RWPE1 (cell line): ENCODE measurements around the gene SERPINB5.
A peak's percentile ranks its signal among the peaks of the same experiment; 100 is the strongest.

Experiments used
- CTCF ChIA-PET: fragments of 350-600 bp; sonication (Branson Sonifier 250); formaldehyde crosslinking; extraction: SDS; loops from one replicate; lab custom pipeline; 2021; lab: Yijun Ruan, JAX
- POLR2A ChIA-PET: fragments of 400-600 bp; formaldehyde crosslinking; extraction: SDS; loops from one replicate; lab custom pipeline; 2020; ENCODE audit warnings: antibody characterized with exemption; ENCODE audit not compliant: low non-redundant PET; lab: Yijun Ruan, JAX
- DNase-seq: peaks from one replicate; pipeline ENCODE4 v3.0.0; 2012; ENCODE audit warnings: low spot score
- H3K27ac ChIP-seq: fragments of 450-650 bp; 2 replicates; pipeline ENCODE4 v1.5.1; 2017
- CTCF ChIP-seq: fragments of 450-650 bp; conservative IDR thresholded peaks from 2 replicates; pipeline ENCODE4 v1.5.1; 2017; ENCODE audit warnings: low read depth, mild to moderate bottlenecking

The SERPINB5 gene

GRCh38 chr18:63476668-63477067 is at the start of gene SERPINB5:
SERPINB5 (plus strand) TSS chr18:63476958; CDS start chr18:63484429, 7,471 bp downstream.
- peak; percentile 84 for DNase-seq
- ChIA-PET POLR2A (interaction anchor here (0.9 to 1.3 kb wide), 3 partner anchors 32 to 49 kb away, joined by 3 to 4 read pairs (median 3); no protein-coding TSS in a partner anchor), CTCF (interaction anchor here (0.6 kb wide), 1 partner anchor 68 kb away, joined by 3 read pairs; no protein-coding TSS in a partner anchor)
- H3K27ac ChIP-seq: peak within 1 kb of the TSS; percentile 93
- TF ChIP-seq CTCF: no peak

- CTCF ChIA-PET: no interaction called here
- no peak for TF ChIP-seq CTCF
Measured at GRCh38 chr18:63427558-63427957, 49.2 kb upstream of the SERPINB5 start.

GRCh38 chr18:63430526-63430925 is 46.2 kb upstream of the SERPINB5 start:
- ChIA-PET POLR2A (no interaction called here), CTCF (no interaction called here)
- TF ChIP-seq CTCF: no peak
- no peak overlapping the region for H3K27ac ChIP-seq
- no peak for DNase-seq

More at GRCh38 chr18:63427558-63427957, 49.2 kb upstream of the SERPINB5 start:
- POLR2A ChIA-PET: interaction anchor here (1.0 kb wide), 1 partner anchor 49 kb away, joined by 4 read pairs; the partner anchor contains the start of gene SERPINB5
- H3K27ac ChIP-seq: peak overlapping the region; percentile 87
- DNase-seq: peak; percentile 92

GRCh38 chr18:63431180-63431579 is 45.6 kb upstream of the SERPINB5 start:
- no peak overlapping the region for H3K27ac ChIP-seq
- POLR2A ChIA-PET: no interaction called here
- no peak for TF ChIP-seq CTCF
- CTCF ChIA-PET: no interaction called here
- no peak for DNase-seq

GRCh38 chr18:63433334-63433866 is 43.4 kb upstream of the SERPINB5 start:
- TF ChIP-seq CTCF: no peak
- peak overlapping the region; percentile 57 for H3K27ac ChIP-seq
- CTCF ChIA-PET: interaction anchor here (0.5 to 0.8 kb wide), 3 partner anchors 11 to 117 kb away, joined by 3 read pairs; no protein-coding TSS in a partner anchor
- POLR2A ChIA-PET: no interaction called here
- no peak for DNase-seq

GRCh38 chr18:63438181-63438580 is 38.6 kb upstream of the SERPINB5 start:
- no peak for TF ChIP-seq CTCF
- no peak for DNase-seq
- POLR2A ChIA-PET: no interaction called here

More at GRCh38 chr18:63438181-63438580, 38.6 kb upstream of the SERPINB5 start:
- H3K27ac ChIP-seq: peak overlapping the region; percentile 49
- CTCF ChIA-PET: no interaction called here
